GM12878 (cell line): ENCODE results near the gene GMCL1. TPM values are rescaled to one million over a fixed set of nuclear protein-coding genes. Genes with fewer than 3 reads are reported as not detected.

Experiments
- ATAC-seq: fragments of 200-7000 bp; cut with Tn5 transposase; 3 replicates; pipeline ENCODE4 v1.9.1; 2020; ENCODE audit warnings: mild to moderate bottlenecking, moderate library complexity
- BruUV-seq: library from RNA; stranded (reverse); fragments of 400-500 nt; replicated peaks from 2 replicates; lab custom pipeline; 2021; lab: Mats Ljungman, UMichigan
- CTCF ChIA-PET: fragments of 300-600 bp; sonication (Branson Sonifier 250); formaldehyde crosslinking; extraction: SDS; loops from one replicate; lab custom pipeline; 2021; ENCODE audit warnings: inconsistent platforms; lab: Yijun Ruan, JAX
- POLR2A ChIA-PET: fragments of 350-600 bp; formaldehyde crosslinking; extraction: SDS; loops from one replicate; lab custom pipeline; 2021; ENCODE audit warnings: inconsistent platforms; lab: Charles Lee
- RAD21 ChIA-PET: fragments of 300-600 bp; sonication (Branson Sonifier 250); formaldehyde crosslinking; loops from one replicate; lab custom pipeline; 2023; ENCODE audit warnings: antibody characterized with exemption; ENCODE audit not compliant: unreplicated experiment; lab: Charles Lee
- SMC1A ChIA-PET: fragments of 300-600 bp; sonication (Branson Sonifier 250); formaldehyde crosslinking; loops from one replicate; lab custom pipeline; 2023; ENCODE audit not compliant: unreplicated experiment, uncharacterized antibody; lab: Charles Lee
- DNase-seq: peaks from one replicate; pipeline ENCODE4 v3.0.0-alpha.2; 2011; ENCODE audit warnings: low read depth, low spot score
- FAIRE-seq: peaks from 3 replicates; lab custom pipeline; 2011; peaks lifted over from hg19 to GRCh38; lab: Jason Lieb, UNC
- H2AFZ ChIP-seq: 2 replicates; pipeline ENCODE4 v1.6.0; 2011; ENCODE audit warnings: low read depth, low read length, control low read depth; ENCODE audit not compliant: control insufficient read depth
- H3K27ac ChIP-seq: 2 replicates; pipeline ENCODE4 v1.5.1; 2011; ENCODE audit warnings: control low read depth; ENCODE audit not compliant: control insufficient read depth, insufficient read depth
- H3K27me3 ChIP-seq, 2 experiments: replicated peaks in 1 of 2; 2 replicates each; pipeline versions ENCODE4 v1.6.0 to v1.6.1; 2011; ENCODE audit warnings: low read length in 1 of 2; ENCODE audit not compliant: control insufficient read depth in 2 of 2, insufficient read depth in 2 of 2
- H3K36me3 ChIP-seq, 2 experiments: 2 replicates each; pipeline ENCODE4 v1.5.1; 2011; ENCODE audit warnings: low read length in 1 of 2; ENCODE audit not compliant: control insufficient read depth in 2 of 2, insufficient read depth in 2 of 2
- H3K4me1 ChIP-seq: 2 replicates; pipeline ENCODE4 v1.6.1; 2011; ENCODE audit warnings: mild to moderate bottlenecking, low read length, moderate library complexity, mixed read lengths; ENCODE audit not compliant: control insufficient read depth, insufficient read depth
- H3K4me2 ChIP-seq: 2 replicates; pipeline ENCODE4 v1.6.0; 2011; ENCODE audit warnings: control low read depth; ENCODE audit not compliant: control insufficient read depth, insufficient read depth
- H3K4me3 ChIP-seq: fragments of 200-600 bp; sonication (generic); 2 replicates; pipeline ENCODE4 v1.5.1; 2016
- H3K79me2 ChIP-seq: 2 replicates; pipeline ENCODE4 v1.6.0; 2011; ENCODE audit warnings: low read length; ENCODE audit not compliant: control insufficient read depth, insufficient read depth
- H3K9ac ChIP-seq: 2 replicates; pipeline ENCODE4 v1.8.0; 2011; ENCODE audit warnings: low read length, control low read depth, mixed read lengths; ENCODE audit not compliant: control insufficient read depth, insufficient read depth
- H3K9me3 ChIP-seq: replicated peaks from 3 replicates; pipeline ENCODE4 v1.5.1; 2011; ENCODE audit warnings: mild to moderate bottlenecking, low read length; ENCODE audit not compliant: control insufficient read depth, insufficient read depth
- H4K20me1 ChIP-seq: 2 replicates; pipeline ENCODE4 v1.6.0; 2011; ENCODE audit not compliant: control insufficient read depth, insufficient read depth
- CBX5 ChIP-seq: sonication (generic); IDR thresholded peaks from 2 replicates; pipeline ENCODE4 v1.6.1; 2016; ENCODE audit warnings: low read depth, moderate library complexity, mild to moderate bottlenecking, inconsistent platforms
- CHD2 ChIP-seq: IDR thresholded peaks from 2 replicates; pipeline ENCODE4 v1.6.1; 2011; ENCODE audit warnings: low read depth, low read length, improper control_type of control experiment, borderline replicate concordance
- DPF2 ChIP-seq: fragments of 450-650 bp; IDR thresholded peaks from 2 replicates; pipeline ENCODE4 v1.6.1; 2017; ENCODE audit warnings: mild to moderate bottlenecking
- MTA2 ChIP-seq: fragments of 450-650 bp; IDR thresholded peaks from 2 replicates; pipeline ENCODE4 v1.6.1; 2016; ENCODE audit warnings: low read depth, mild to moderate bottlenecking, moderate library complexity
- RAD51 ChIP-seq: fragments of 450-650 bp; IDR thresholded peaks from 2 replicates; pipeline ENCODE4 v1.6.1; 2016; ENCODE audit warnings: moderate library complexity, mild to moderate bottlenecking, inconsistent platforms
- SP1 ChIP-seq: IDR thresholded peaks from one replicate; pipeline ENCODE4 v1.6.1; 2011; ENCODE audit warnings: low read depth, low read length
- TCF12 ChIP-seq: IDR thresholded peaks from 2 replicates; pipeline ENCODE4 v1.6.1; 2011; ENCODE audit warnings: low read depth, mild to moderate bottlenecking, low read length
- ZBTB4 ChIP-seq: fragments of 450-650 bp; formaldehyde crosslinking; IDR thresholded peaks from 2 replicates; pipeline ENCODE4 v1.4.0; 2022; ENCODE audit warnings: mild to moderate bottlenecking, moderate library complexity
- ZSCAN29 ChIP-seq: fragments of 450-650 bp; IDR thresholded peaks from 2 replicates; pipeline ENCODE4 v1.6.1; 2017; ENCODE audit warnings: mild to moderate bottlenecking, moderate library complexity
- WGBS: methylation state at CpG from one replicate; pipeline ENCODE4 v1.1.6; 2016; ENCODE audit warnings: low lambda C conversion rate; ENCODE audit not compliant: insufficient replicate concordance, insufficient coverage; ENCODE audit errors: missing lambda C conversion rate; 5-methylcytosine and 5-hydroxymethylcytosine counted together
- in situ Hi-C: fragments of 300-500 bp; cut with MboI; formaldehyde crosslinking; loops from 9 replicates; pipeline ENCODE4 v1.14.3; 2018; ENCODE audit warnings: mixed read lengths
- intact Hi-C: fragments of 100-400 bp; cut with micrococcal nuclease; formaldehyde crosslinking; loops from one replicate; pipeline ENCODE4 v1.14.2; 2022; ENCODE audit not compliant: unreplicated experiment
- polyA plus RNA-seq, 11 experiments: library from polyadenylated mRNA; depleted of rRNA in 4 of 11; unstranded in 6 of 11; stranded (reverse) in 5 of 11; fragments of >200 nt; fragmentation: Nextera tagmentation in 4 of 11; fragmentation: Illumina TruSeq in 1 of 11; extraction: Ambion mirVana in 4 of 11; extraction: Trizol in 1 of 11; gene quantifications; 1 replicate in 1 of 11; 2 replicates in 10 of 11; pipeline versions ENCODE4 v1.2.1 to v1.2.3, GENCODE V29; 2011 to 2016; ENCODE audit warnings: inconsistent platforms in 2 of 11, missing spikeins in 2 of 11, low read depth in 1 of 11
- total RNA-seq, 4 experiments: library from RNA; depleted of rRNA in 3 of 4; stranded (reverse); fragments of >200 nt in 3 of 4; fragmentation: Illumina TruSeq in 1 of 4; extraction: Trizol in 1 of 4; gene quantifications; 2 replicates each; pipeline versions ENCODE4 v1.2.1 to v1.2.3, GENCODE V29; 2013 to 2021

GMCL1 gene
- total and polyA plus RNA-seq, 10 of the 15 experiments (the other 5 are each of a cell fraction or from before 2014, with no cell fraction given): 3.7 to 21.4 (median 12.3) TPM

GRCh38 chr2:69863298-69863697 is 33.8 kb downstream of the GMCL1 start:
- in situ Hi-C loops: no loop called here
- Histone ChIP-seq H3K9me3 (no peaks in the 10 kb centered on the region), H3K4me2 (no peak overlapping the region), H3K4me3 (no peak overlapping the region), H3K79me2 (no peaks in the 10 kb centered on the region), H3K9ac (no peak overlapping the region), H3K36me3 (peaks cover 3 to 17% of the 10 kb centered on the region in 2 experiments; a peak in 3 of 4 replicates), H2AFZ (no peak overlapping the region), H3K4me1 (no peaks in the 10 kb centered on the region), H3K27me3 (no peaks in the 10 kb centered on the region), H4K20me1 (no peaks in the 10 kb centered on the region), H3K27ac (no peak overlapping the region)
- SMC1A ChIA-PET: interaction anchor here (0.6 to 1.3 kb wide), 4 partner anchors 13 to 140 kb away, joined by 3 to 5 read pairs (median 4); no protein-coding TSS in a partner anchor
- RAD21 ChIA-PET: interaction anchor here (1.1 to 1.6 kb wide), 2 partner anchors 138 kb away, joined by 3 to 5 read pairs; no protein-coding TSS in a partner anchor
- POLR2A ChIA-PET: interaction anchor here (0.6 kb wide), 1 partner anchor 161 kb away, joined by 3 read pairs; no protein-coding TSS in a partner anchor
- CTCF ChIA-PET: interaction anchor here (1.2 to 2.6 kb wide), 4 partner anchors 10 to 139 kb away, joined by 3 to 8 read pairs (median 4); no protein-coding TSS in a partner anchor
- TF ChIP-seq MTA2: no peak
- no peak for TF ChIP-seq TCF12
- TF ChIP-seq CHD2: no peak
- no peak for TF ChIP-seq RAD51
- TF ChIP-seq SP1: no peak
- no peak for TF ChIP-seq DPF2
- no peak for TF ChIP-seq ZSCAN29
- TF ChIP-seq CBX5: no peak
- no peak for TF ChIP-seq ZBTB4 (CRISPR knock-in tag)
- WGBS: 94% methylated on average over 1 of the region's 1 CpG
- DNase-seq (no peak), FAIRE-seq (no peak), ATAC-seq (no peak)
- intact Hi-C loops: no loop called here
- BruUV-seq: no TSS peak
